Measurements from ENCODE around the gene IFT122. TPM values are rescaled to one million over a fixed set of nuclear protein-coding genes. Genes with fewer than 3 reads are reported as not detected.
"Not testable (repeated sequence)": the region's sequence is repeated elsewhere in the genome, so short reads cannot be mapped to it uniquely, and the experiment has no call there.

The IFT122 gene
- total RNA-seq = 10 to 100 TPM; 19.3 to 33.4 TPM

GRCh38 chr3:129439817-129440617, at the start of gene IFT122, which contains the start of gene MBD4:
IFT122 (plus strand) TSS chr3:129440224; CDS start chr3:129440331, 107 bp downstream.
MBD4 (minus strand) TSS chr3:129439948; CDS start chr3:129439833, 115 bp downstream.
- Mint-ChIP-seq H3K4me3 (peak within 1 kb of the TSS; percentile 89), H3K27ac (peak within 1 kb of the TSS; percentile 95), H3K27me3 (no peaks in the 10 kb centered on the region), H3K36me3 (ENCODE audit: low read depth) (peaks cover 48% of the 10 kb centered on the region), H3K9me3 (no peaks in the 10 kb centered on the region), H3K4me1 (peaks cover 53% of the 10 kb centered on the region)
- peak; percentile 90 for ATAC-seq (replicated peaks)

- H3K9me3 Mint-ChIP-seq; H3K27ac Mint-ChIP-seq; ATAC-seq (replicated peaks); H3K4me1 Mint-ChIP-seq; H3K4me3 Mint-ChIP-seq; H3K27me3 Mint-ChIP-seq: not testable (repeated sequence)
- H3K36me3 Mint-ChIP-seq (ENCODE audit: low read depth) = peaks cover 93% of the 10 kb centered on the region
Measured at GRCh38 chr3:129391583-129391982, 48.4 kb upstream of the IFT122 start.

GRCh38 chr3:129392106-129392887, 47.7 kb upstream of the IFT122 start:
- H3K4me1 Mint-ChIP-seq, H3K9me3 Mint-ChIP-seq: not testable (repeated sequence)
- peaks cover 93% of the 10 kb centered on the region for H3K36me3 Mint-ChIP-seq (ENCODE audit: low read depth)

GRCh38 chr3:129393271-129393670, 46.8 kb upstream of the IFT122 start:
- ATAC-seq (replicated peaks) = no peak
- Mint-ChIP-seq H3K36me3 (ENCODE audit: low read depth) (peaks cover 93% of the 10 kb centered on the region), H3K4me3 (no peak overlapping the region), H3K27me3 (no peaks in the 10 kb centered on the region), H3K4me1 (peaks cover 7% of the 10 kb centered on the region), H3K9me3 (no peaks in the 10 kb centered on the region), H3K27ac (no peak overlapping the region)

More at GRCh38 chr3:129392106-129392887, 47.7 kb upstream of the IFT122 start:
- not testable (repeated sequence) for H3K27ac Mint-ChIP-seq; H3K27me3 Mint-ChIP-seq; H3K4me3 Mint-ChIP-seq; ATAC-seq (replicated peaks)

- H3K27me3 Mint-ChIP-seq; ATAC-seq (replicated peaks); H3K27ac Mint-ChIP-seq; H3K4me3 Mint-ChIP-seq; H3K9me3 Mint-ChIP-seq: not testable (repeated sequence)
- Mint-ChIP-seq H3K36me3 (ENCODE audit: low read depth) (peaks cover 93% of the 10 kb centered on the region), H3K4me1 (peaks cover 12% of the 10 kb centered on the region)
Measured at GRCh38 chr3:129393760-129394564, 46.1 kb upstream of the IFT122 start.

GRCh38 chr3:129398803-129399144, 41.2 kb upstream of the IFT122 start:
- peak; percentile 27 for ATAC-seq (replicated peaks)
- Mint-ChIP-seq H3K9me3 (no peaks in the 10 kb centered on the region), H3K4me1 (peaks cover 17% of the 10 kb centered on the region), H3K27ac (peak overlapping the region; percentile 100), H3K27me3 (no peaks in the 10 kb centered on the region), H3K36me3 (ENCODE audit: low read depth) (peaks cover 54% of the 10 kb centered on the region), H3K4me3 (peak overlapping the region; percentile 97)

GRCh38 chr3:129399145-129399894, 40.7 kb upstream of the IFT122 start:
- peaks cover 17% of the 10 kb centered on the region for H3K4me1 Mint-ChIP-seq
- H3K36me3 Mint-ChIP-seq (ENCODE audit: low read depth) = peaks cover 49% of the 10 kb centered on the region
- peak overlapping the region; percentile 100 for H3K27ac Mint-ChIP-seq
- H3K9me3 Mint-ChIP-seq = no peaks in the 10 kb centered on the region
- H3K27me3 Mint-ChIP-seq = no peaks in the 10 kb centered on the region
- peak overlapping the region; percentile 97 for H3K4me3 Mint-ChIP-seq
- ATAC-seq (replicated peaks) = peak; percentile 92

- peaks cover 43% of the 10 kb centered on the region for H3K36me3 Mint-ChIP-seq (ENCODE audit: low read depth)
- no peaks in the 10 kb centered on the region for H3K9me3 Mint-ChIP-seq
- no peaks in the 10 kb centered on the region for H3K27me3 Mint-ChIP-seq
- H3K4me3 Mint-ChIP-seq = peak overlapping the region; percentile 97
- peak overlapping the region; percentile 100 for H3K27ac Mint-ChIP-seq
- peak; percentile 25 for ATAC-seq (replicated peaks)
- H3K4me1 Mint-ChIP-seq = peaks cover 17% of the 10 kb centered on the region
Measured at GRCh38 chr3:129399895-129400357, 40.1 kb upstream of the IFT122 start.

- Mint-ChIP-seq H3K27me3 (no peaks in the 10 kb centered on the region), H3K4me3 (no peak overlapping the region), H3K9me3 (no peaks in the 10 kb centered on the region), H3K36me3 (ENCODE audit: low read depth) (peaks cover 20% of the 10 kb centered on the region), H3K27ac (no peak overlapping the region), H3K4me1 (peaks cover 16% of the 10 kb centered on the region)
- ATAC-seq (replicated peaks) = no peak
Measured at GRCh38 chr3:129402210-129402609, 37.8 kb upstream of the IFT122 start.

GRCh38 chr3:129402616-129403015, 37.4 kb upstream of the IFT122 start:
- H3K9me3 Mint-ChIP-seq = no peaks in the 10 kb centered on the region
- H3K27me3 Mint-ChIP-seq = no peaks in the 10 kb centered on the region
- no peak overlapping the region for H3K4me3 Mint-ChIP-seq
- no peak overlapping the region for H3K27ac Mint-ChIP-seq
- H3K36me3 Mint-ChIP-seq (ENCODE audit: low read depth) = peaks cover 16% of the 10 kb centered on the region
- no peak for ATAC-seq (replicated peaks)
- peaks cover 12% of the 10 kb centered on the region for H3K4me1 Mint-ChIP-seq

GRCh38 chr3:129403450-129403849, 36.6 kb upstream of the IFT122 start:
- Mint-ChIP-seq H3K4me3 (no peak overlapping the region), H3K9me3 (no peaks in the 10 kb centered on the region), H3K27ac (peak overlapping the region; percentile 20), H3K27me3 (no peaks in the 10 kb centered on the region), H3K36me3 (ENCODE audit: low read depth) (peaks cover 7% of the 10 kb centered on the region), H3K4me1 (peaks cover 8% of the 10 kb centered on the region)
- no peak for ATAC-seq (replicated peaks)

GRCh38 chr3:129404130-129404529, 35.9 kb upstream of the IFT122 start:
- no peak overlapping the region for H3K4me3 Mint-ChIP-seq
- H3K36me3 Mint-ChIP-seq (ENCODE audit: low read depth) = peaks cover under 1% of the 10 kb centered on the region
- H3K27ac Mint-ChIP-seq = peak overlapping the region; percentile 20
- H3K4me1 Mint-ChIP-seq = peaks cover 5% of the 10 kb centered on the region
- ATAC-seq (replicated peaks) = no peak
- no peaks in the 10 kb centered on the region for H3K9me3 Mint-ChIP-seq
- H3K27me3 Mint-ChIP-seq = no peaks in the 10 kb centered on the region

- peak overlapping the region; percentile 20 for H3K27ac Mint-ChIP-seq
- no peaks in the 10 kb centered on the region for H3K27me3 Mint-ChIP-seq
- H3K9me3 Mint-ChIP-seq = no peaks in the 10 kb centered on the region
- ATAC-seq (replicated peaks) = no peak
- no peak overlapping the region for H3K4me3 Mint-ChIP-seq
- no peaks in the 10 kb centered on the region for H3K36me3 Mint-ChIP-seq (ENCODE audit: low read depth)
- H3K4me1 Mint-ChIP-seq = peaks cover 5% of the 10 kb centered on the region
Measured at GRCh38 chr3:129404610-129405009, 35.4 kb upstream of the IFT122 start.
